Neural cell (in vitro differentiated cells): ENCODE results near the gene PTK6. TPM values are rescaled to one million over a fixed set of nuclear protein-coding genes. Genes with fewer than 3 reads are reported as not detected.
"Not testable (repeated sequence)": the region's sequence is repeated elsewhere in the genome, so short reads cannot be mapped to it uniquely, and the experiment has no call there.

ENCODE experiments used
- H2AFZ ChIP-seq: fragments of 200-600, 300-800 bp; sonication (generic), shearing (Covaris generic); 2 replicates; pipeline ENCODE4 v1.6.0; 2014; ENCODE audit warnings: low read depth, mild to moderate bottlenecking, antibody characterized with exemption, low read length, moderate library complexity
- H3F3A ChIP-seq: fragments of 200-600 bp; shearing (Covaris generic); 2 replicates; pipeline ENCODE4 v1.6.1; 2016; ENCODE audit warnings: mild to moderate bottlenecking, moderate library complexity, mixed read lengths, antibody characterized with exemption, low read length; ENCODE audit not compliant: insufficient read depth, poor library complexity, severe bottlenecking
- H3K27ac ChIP-seq: fragments of 200-600, 300-800 bp; sonication (generic), shearing (Covaris generic); 2 replicates; pipeline ENCODE4 v1.5.1; 2014; ENCODE audit warnings: mild to moderate bottlenecking, low read length, moderate library complexity
- H3K27me3 ChIP-seq: fragments of 300-800, 200-600 bp; sonication (generic), shearing (Covaris generic); 2 replicates; pipeline ENCODE4 v1.6.0; 2014; ENCODE audit warnings: mild to moderate bottlenecking, low read depth, low read length, moderate library complexity; ENCODE audit not compliant: insufficient read depth
- H3K36me3 ChIP-seq: fragments of 300-800, 200-600 bp; sonication (generic), shearing (Covaris generic); 2 replicates; pipeline ENCODE4 v1.5.1; 2014; ENCODE audit warnings: mild to moderate bottlenecking, antibody characterized with exemption, low read length, moderate library complexity; ENCODE audit not compliant: insufficient read depth
- H3K4me2 ChIP-seq: fragments of 300-800, 200-600 bp; sonication (generic), shearing (Covaris generic); 2 replicates; pipeline ENCODE4 v1.6.0; 2014; ENCODE audit warnings: mild to moderate bottlenecking, low read length
- H3K4me3 ChIP-seq: fragments of 300-800, 200-600 bp; sonication (generic), shearing (Covaris generic); 2 replicates; pipeline ENCODE4 v1.5.1; 2014; ENCODE audit warnings: mild to moderate bottlenecking, low read length, moderate library complexity
- H3K79me2 ChIP-seq: fragments of 200-600 bp; shearing (Covaris generic); replicated peaks from 2 replicates; pipeline ENCODE4 v1.6.0; 2014; ENCODE audit warnings: mild to moderate bottlenecking, low read length, moderate library complexity; ENCODE audit not compliant: insufficient read depth
- H3K9ac ChIP-seq: fragments of 300-800, 200-600 bp; sonication (generic), shearing (Covaris generic); 2 replicates; pipeline ENCODE4 v1.6.1; 2016; ENCODE audit warnings: mild to moderate bottlenecking, low read length, mixed read lengths
- H3K9me2 ChIP-seq: fragments of 200-600 bp; shearing (Covaris generic); 2 replicates; pipeline ENCODE4 v1.6.1; 2016; ENCODE audit warnings: mild to moderate bottlenecking, low read length, mixed read lengths; ENCODE audit not compliant: insufficient read depth
- H3K9me3 ChIP-seq: fragments of 200-600, 300-800 bp; sonication (generic), shearing (Covaris generic); 2 replicates; pipeline ENCODE4 v1.6.1; 2016; ENCODE audit warnings: mild to moderate bottlenecking, mixed run types, low read length, moderate library complexity, mixed read lengths
- H4K20me1 ChIP-seq: fragments of 200-600 bp; shearing (Covaris generic); 2 replicates; pipeline ENCODE4 v1.6.1; 2016; ENCODE audit warnings: mild to moderate bottlenecking, mixed run types; ENCODE audit not compliant: insufficient read depth
- CTCF ChIP-seq: fragments of 450-650 bp; IDR thresholded peaks from 2 replicates; pipeline ENCODE4 v1.5.1; 2014; ENCODE audit warnings: antibody characterized with exemption, mild to moderate bottlenecking, moderate library complexity; ENCODE audit not compliant: poor library complexity, severe bottlenecking
- EP300 ChIP-seq: fragments of 450-650 bp; conservative IDR thresholded peaks from 2 replicates; pipeline ENCODE4 v1.6.1; 2014; ENCODE audit warnings: antibody characterized with exemption, mild to moderate bottlenecking, moderate library complexity; ENCODE audit not compliant: poor library complexity, severe bottlenecking
- EZH2 ChIP-seq: fragments of 200-600, 300-800 bp; shearing (Covaris generic), sonication (generic); IDR thresholded peaks from 2 replicates; pipeline ENCODE4 v1.6.1; 2014; ENCODE audit warnings: antibody characterized with exemption, low read length, borderline replicate concordance, mild to moderate bottlenecking; ENCODE audit not compliant: insufficient read depth, poor library complexity, severe bottlenecking
- MXI1 ChIP-seq: fragments of 450-650 bp; conservative IDR thresholded peaks from 2 replicates; pipeline ENCODE4 v1.6.1; 2014; ENCODE audit warnings: antibody characterized with exemption, mild to moderate bottlenecking; ENCODE audit not compliant: poor library complexity, severe bottlenecking
- POLR2AphosphoS5 ChIP-seq: IDR thresholded peaks from 2 replicates; pipeline ENCODE4 v1.6.1; 2012
- RAD21 ChIP-seq: fragments of 450-650 bp; conservative IDR thresholded peaks from 2 replicates; pipeline ENCODE4 v1.6.1; 2014; ENCODE audit warnings: antibody characterized with exemption, mild to moderate bottlenecking, moderate library complexity
- SMC3 ChIP-seq: fragments of 450-650 bp; conservative IDR thresholded peaks from 2 replicates; pipeline ENCODE4 v1.6.1; 2014; ENCODE audit warnings: antibody characterized with exemption, mild to moderate bottlenecking, moderate library complexity; ENCODE audit not compliant: poor library complexity
- TAF1 ChIP-seq: IDR thresholded peaks from 2 replicates; pipeline ENCODE4 v1.6.1; 2012; ENCODE audit warnings: low read depth
- polyA plus RNA-seq: library from polyadenylated mRNA; depleted of rRNA; stranded (reverse); fragments of >200 nt; gene quantifications from 2 replicates; pipeline ENCODE4 v1.2.3, GENCODE V29; 2014

Gene PTK6
- polyA plus RNA-seq, 1 donor from 2014 or later, result not detected

- no peaks in the 10 kb centered on the region for H3K79me2 ChIP-seq
- TF ChIP-seq EP300 (no peak), SMC3 (no peak), RAD21 (no peak), MXI1 (no peak), POLR2AphosphoS5 (no peak), TAF1 (no peak), EZH2 (no peak), CTCF (no peak)
- H3K9me2 ChIP-seq, result no peaks in the 10 kb centered on the region
- no peak overlapping the region for H3K9ac ChIP-seq
- H3K9me3 ChIP-seq, result no peaks in the 10 kb centered on the region
- no peak overlapping the region for H3K27ac ChIP-seq
- H3K36me3 ChIP-seq, result no peaks in the 10 kb centered on the region
- H3K4me2 ChIP-seq, result no peak overlapping the region
- H3K4me3 ChIP-seq, result no peak overlapping the region
- no peaks in the 10 kb centered on the region for H4K20me1 ChIP-seq
- H3K27me3 ChIP-seq, result no peaks in the 10 kb centered on the region
- no peak overlapping the region for H2AFZ ChIP-seq
- no peaks in the 10 kb centered on the region for H3F3A ChIP-seq
These were observed 23.9 kb upstream of the PTK6 start for GRCh38 chr20:63560856-63561609.

GRCh38 chr20:63560333-63560805 lies 23.2 kb upstream of the PTK6 start:
- Histone ChIP-seq H3K36me3 (no peaks in the 10 kb centered on the region), H3K9me3 (no peaks in the 10 kb centered on the region), H3K9me2 (no peaks in the 10 kb centered on the region), H3K79me2 (no peaks in the 10 kb centered on the region), H3K4me3 (no peak overlapping the region), H3K9ac (no peak overlapping the region), H3F3A (no peaks in the 10 kb centered on the region), H2AFZ (no peak overlapping the region), H3K27me3 (no peaks in the 10 kb centered on the region), H4K20me1 (no peaks in the 10 kb centered on the region), H3K4me2 (no peak overlapping the region), H3K27ac (no peak overlapping the region)
- TF ChIP-seq POLR2AphosphoS5, result no peak
- TF ChIP-seq EZH2, result no peak
- TF ChIP-seq EP300, result no peak
- TF ChIP-seq RAD21, result no peak

- H3K4me3 ChIP-seq, H3K9ac ChIP-seq, H2AFZ ChIP-seq, H3F3A ChIP-seq, H3K9me2 ChIP-seq, H3K27me3 ChIP-seq, H3K79me2 ChIP-seq, H3K36me3 ChIP-seq, H3K9me3 ChIP-seq, H3K27ac ChIP-seq, H4K20me1 ChIP-seq, H3K4me2 ChIP-seq: not testable (repeated sequence)
These were observed 22.5 kb upstream of the PTK6 start for GRCh38 chr20:63559485-63560332.
